OCI-LY7 (cell line): ENCODE results near the gene OR10A3.

Source experiments
- CTCF ChIP-seq: fragments of 200-600 bp; sonication (generic); conservative IDR thresholded peaks from 2 replicates; pipeline ENCODE4 v1.5.1; 2014; ENCODE audit warnings: mild to moderate bottlenecking, antibody characterized with exemption, low read length, moderate library complexity, mixed read lengths
- EZH2phosphoT487 ChIP-seq: fragments of 200-600 bp; sonication (generic); IDR thresholded peaks from 2 replicates; pipeline ENCODE4 v1.6.1; 2018; ENCODE audit warnings: low read depth, borderline replicate concordance, mild to moderate bottlenecking, mixed run types, antibody characterized with exemption, low read length, moderate library complexity, mixed read lengths

GRCh38 chr11:7898666-7899283, 42.7 kb downstream of the OR10A3 start:
- TF ChIP-seq CTCF (no peak), EZH2phosphoT487 (no peak)
